PC-9 (cell line): ENCODE data around the gene KRTAP10-5.

Experiments used
- EZH2 ChIP-seq: fragments of 200-600 bp; sonication (generic); IDR thresholded peaks from 2 replicates; pipeline ENCODE4 v1.8.0; 2017; ENCODE audit warnings: antibody characterized with exemption, low read depth
- TF ChIP-seq, protein P1 (sequence below): fragments of 200-600 bp; sonication (generic); conservative IDR thresholded peaks from 2 replicates; pipeline ENCODE4 v1.6.1; 2017; ENCODE audit warnings: mixed run types, antibody characterized with exemption, mild to moderate bottlenecking, moderate library complexity

DNA sequence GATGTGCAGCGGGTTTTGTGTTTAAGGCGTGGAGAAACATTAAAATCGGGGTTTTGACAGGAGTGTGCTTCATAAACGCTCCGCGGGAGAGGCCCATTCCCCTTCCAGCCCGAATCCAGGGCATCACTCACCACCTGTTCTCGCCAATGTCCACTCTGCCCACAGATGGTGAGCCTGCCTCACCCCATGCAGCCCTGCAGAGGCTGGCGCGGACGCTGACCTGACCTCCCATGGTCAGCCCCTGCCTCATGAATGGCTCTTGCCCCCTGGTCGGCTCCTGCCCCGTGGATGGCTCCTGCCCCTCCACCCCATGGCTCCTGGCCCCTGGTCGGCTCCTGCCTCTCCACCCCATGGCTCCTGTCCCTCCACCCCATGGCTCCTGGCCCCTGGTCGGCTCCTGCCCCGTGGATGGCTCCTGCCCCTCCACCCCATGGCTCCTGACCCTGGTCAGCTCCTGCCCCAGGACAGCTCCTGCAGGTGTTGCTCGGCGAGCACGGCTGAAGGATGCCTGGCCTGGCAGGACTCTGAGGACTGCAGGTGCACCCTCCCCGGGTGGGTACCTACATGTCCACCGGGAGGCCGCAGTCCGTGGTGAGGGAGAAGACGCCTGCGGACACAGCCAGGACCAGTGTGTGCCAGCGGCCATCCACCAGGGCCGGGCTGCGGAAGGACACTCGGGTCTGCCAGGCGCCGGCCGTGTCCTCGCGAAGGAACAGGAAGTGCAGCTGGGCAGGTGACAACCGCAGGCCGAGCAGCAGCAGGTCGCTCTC lies 47.1 kb downstream of the KRTAP10-5 start:
- TF ChIP-seq, protein P1, sequence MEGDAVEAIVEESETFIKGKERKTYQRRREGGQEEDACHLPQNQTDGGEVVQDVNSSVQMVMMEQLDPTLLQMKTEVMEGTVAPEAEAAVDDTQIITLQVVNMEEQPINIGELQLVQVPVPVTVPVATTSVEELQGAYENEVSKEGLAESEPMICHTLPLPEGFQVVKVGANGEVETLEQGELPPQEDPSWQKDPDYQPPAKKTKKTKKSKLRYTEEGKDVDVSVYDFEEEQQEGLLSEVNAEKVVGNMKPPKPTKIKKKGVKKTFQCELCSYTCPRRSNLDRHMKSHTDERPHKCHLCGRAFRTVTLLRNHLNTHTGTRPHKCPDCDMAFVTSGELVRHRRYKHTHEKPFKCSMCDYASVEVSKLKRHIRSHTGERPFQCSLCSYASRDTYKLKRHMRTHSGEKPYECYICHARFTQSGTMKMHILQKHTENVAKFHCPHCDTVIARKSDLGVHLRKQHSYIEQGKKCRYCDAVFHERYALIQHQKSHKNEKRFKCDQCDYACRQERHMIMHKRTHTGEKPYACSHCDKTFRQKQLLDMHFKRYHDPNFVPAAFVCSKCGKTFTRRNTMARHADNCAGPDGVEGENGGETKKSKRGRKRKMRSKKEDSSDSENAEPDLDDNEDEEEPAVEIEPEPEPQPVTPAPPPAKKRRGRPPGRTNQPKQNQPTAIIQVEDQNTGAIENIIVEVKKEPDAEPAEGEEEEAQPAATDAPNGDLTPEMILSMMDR, result no peak
- TF ChIP-seq EZH2, result no peak
